GM21723 (cell line): ENCODE results near the gene C13orf46.

Experiments used
- ATAC-seq: cut with Tn5 transposase; IDR thresholded peaks from one replicate; pipeline ENCODE4 v1.9.1; 2021; ENCODE audit warnings: mild to moderate bottlenecking, moderate library complexity; ENCODE audit not compliant: unreplicated experiment

C13orf46 gene

GRCh38 chr13:114010401-114011101 lies 36.7 kb upstream of the C13orf46 start:
- no peak for ATAC-seq

GRCh38 chr13:114009590-114010400 lies 35.9 kb upstream of the C13orf46 start:
- no peak for ATAC-seq

- no peak for ATAC-seq
Observed at GRCh38 chr13:114008964-114009589, 35.2 kb upstream of the C13orf46 start.

DNA sequence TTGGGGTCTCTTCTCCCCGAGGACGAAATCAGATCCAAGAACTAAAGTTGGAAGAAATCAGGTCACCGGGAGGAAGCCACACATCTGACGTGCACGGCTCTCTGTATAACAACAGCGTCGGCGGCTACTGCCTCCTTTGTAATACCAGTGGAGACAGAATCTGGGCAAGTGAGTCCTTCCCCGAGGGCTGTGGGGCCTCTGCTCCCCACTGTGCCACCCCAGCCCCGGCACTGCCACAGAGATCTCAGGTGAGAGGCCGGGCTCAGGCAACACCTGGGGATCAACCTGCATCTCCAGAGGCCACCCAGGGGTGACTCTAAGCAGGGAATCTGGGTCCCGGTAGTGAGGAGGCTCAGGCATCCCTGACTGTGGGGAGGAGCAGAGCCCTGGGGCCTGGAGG lies 33.7 kb upstream of the C13orf46 start:
- no peak for ATAC-seq

DNA sequence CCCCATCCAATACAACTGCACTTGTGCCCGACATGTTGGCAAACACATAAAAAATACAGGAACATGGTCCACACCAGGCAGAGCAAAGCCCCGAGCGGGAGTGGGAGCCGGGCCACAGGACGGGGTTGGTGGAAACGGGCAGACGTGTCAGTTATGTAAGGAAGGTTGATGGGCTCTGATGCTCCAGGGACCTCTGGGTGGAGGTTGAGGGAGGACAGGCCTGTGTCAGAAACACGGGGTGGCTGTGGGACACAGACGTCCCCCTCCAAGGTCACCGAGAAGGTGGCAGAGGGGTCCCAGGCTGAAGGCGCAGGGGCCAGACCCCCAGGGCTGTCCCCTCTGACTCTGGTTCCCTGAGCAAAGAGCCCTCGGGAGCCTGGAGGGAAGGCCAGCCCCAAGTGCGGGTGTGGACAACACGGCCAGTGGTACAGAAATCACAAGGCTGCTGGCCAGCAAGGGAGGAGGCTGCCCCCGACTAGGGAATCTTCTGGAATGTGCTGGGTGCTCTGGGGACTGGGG lies 31.4 kb upstream of the C13orf46 start:
- ATAC-seq = no peak

- ATAC-seq = no peak
Observed at GRCh38 chr13:114004420-114005205, 30.7 kb upstream of the C13orf46 start.

GRCh38 chr13:114002771-114003321 lies 29.0 kb upstream of the C13orf46 start:
- ATAC-seq = no peak

DNA sequence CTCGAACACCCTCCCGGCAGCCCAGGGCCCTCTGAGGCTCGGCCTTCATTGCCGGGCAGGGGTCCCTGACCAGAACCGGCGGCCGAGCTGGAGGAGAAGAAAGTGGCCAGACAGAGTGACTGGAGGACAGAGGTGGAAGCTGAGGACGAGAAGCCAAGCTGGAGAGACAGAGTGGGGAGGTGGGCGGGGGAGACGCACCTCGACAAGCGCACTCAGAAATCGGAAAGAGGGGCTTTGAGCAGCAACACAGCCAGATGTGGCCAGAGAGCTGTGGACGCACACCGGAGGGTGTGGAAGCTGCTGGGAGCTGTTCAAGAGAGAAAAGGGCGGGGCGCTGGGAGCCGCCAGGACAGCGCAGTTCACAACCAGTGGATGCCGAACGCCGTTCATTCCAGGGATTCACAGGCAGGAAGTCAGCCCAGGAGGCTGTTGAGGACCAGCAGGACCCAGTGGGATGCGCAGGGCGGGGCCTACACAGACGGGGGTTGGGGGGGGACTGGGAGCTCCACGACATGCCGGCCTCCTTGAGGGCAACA lies 28.2 kb upstream of the C13orf46 start:
- ATAC-seq = no peak

GRCh38 chr13:114001331-114002008 lies 27.6 kb upstream of the C13orf46 start:
- ATAC-seq = no peak

DNA sequence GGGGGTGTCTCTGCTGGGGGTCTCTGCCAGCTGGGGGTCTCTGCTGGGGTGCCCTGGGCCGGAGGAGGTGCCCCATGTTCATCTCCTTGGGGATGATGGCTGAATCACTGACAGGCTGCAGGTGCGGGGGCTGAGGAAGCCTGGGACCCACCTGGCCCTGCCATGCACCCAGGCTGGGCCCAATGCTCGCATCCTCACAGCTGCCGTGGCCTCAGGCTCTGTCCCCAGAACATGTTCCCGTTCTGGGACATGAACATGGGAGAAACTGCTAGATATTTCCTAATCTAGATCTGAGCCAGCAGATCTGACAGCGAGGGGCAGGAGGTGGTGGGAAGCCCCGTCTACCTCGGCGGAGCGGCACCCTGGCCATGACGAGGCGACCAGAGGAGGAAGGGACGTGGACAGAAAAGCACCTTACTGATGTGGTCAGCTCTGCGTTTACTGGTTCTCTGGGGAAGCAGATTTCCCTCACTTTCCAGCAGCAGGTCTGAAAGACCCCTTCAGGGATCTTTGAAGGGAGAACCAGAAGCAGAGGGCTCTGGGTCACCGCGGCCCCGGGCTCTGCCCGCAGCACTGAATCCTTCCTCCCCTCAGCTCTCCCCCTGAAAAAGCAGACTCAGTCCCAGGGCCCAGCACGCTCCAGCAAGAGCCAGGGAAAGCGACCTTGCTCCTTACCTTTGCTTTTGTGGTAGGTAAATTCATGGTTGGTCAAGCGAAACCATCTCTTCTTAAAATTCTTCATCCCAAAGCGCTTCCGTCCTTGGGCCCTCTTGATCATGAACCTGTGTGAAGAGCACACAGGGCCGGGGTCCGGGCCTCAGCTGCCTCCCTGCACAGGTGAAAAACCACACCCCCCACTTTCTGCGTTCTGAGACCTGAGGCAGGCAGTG lies 26.5 kb upstream of the C13orf46 start:
- no peak for ATAC-seq

- no peak for ATAC-seq
Observed at GRCh38 chr13:113999618-113999910, 25.7 kb upstream of the C13orf46 start.

- no peak for ATAC-seq
Observed at GRCh38 chr13:113998781-113999617, 25.1 kb upstream of the C13orf46 start.

DNA sequence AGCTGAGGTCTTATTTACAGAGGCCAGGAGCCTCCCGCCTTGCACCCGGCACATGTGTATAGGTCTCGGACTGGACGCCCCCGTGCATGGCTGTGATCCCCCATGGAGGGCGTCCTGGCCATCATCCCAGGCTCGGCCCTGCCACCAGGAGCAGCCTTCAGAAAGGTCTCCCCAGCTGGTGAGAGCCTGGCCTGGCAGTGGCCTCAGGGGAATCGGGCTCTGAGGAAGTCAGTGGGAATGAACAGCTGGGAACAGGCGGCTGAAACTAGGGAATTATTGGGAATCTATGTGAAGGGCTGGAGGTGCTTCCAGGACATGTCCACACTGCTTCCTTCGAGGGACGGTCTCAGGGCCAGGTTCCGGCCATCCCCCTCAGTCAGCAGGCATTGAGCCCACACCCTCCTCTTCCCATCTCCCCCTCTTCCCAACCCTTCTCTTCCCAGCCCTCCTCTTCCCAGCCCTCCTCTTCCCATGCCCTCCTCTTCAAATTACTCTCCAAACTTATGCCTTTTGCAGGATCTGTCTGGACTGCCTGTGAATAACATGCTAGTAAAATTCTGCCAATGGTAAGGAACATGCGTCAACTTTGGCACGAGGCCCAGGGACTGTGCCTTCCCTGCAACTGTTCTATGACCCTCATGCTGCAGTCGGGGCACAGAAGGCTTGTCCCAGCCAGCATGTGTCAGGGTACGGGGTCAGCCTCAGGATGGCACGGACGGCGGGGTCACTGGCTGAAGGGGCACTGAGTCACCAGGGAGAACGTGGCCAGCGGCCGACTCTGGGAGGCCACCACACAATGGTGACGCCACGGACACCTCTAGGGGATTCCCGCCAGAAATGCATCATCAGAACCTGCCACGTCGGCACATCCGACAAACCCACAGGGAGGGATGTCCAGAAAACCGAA lies 24.2 kb upstream of the C13orf46 start:
- ATAC-seq = no peak

GRCh38 chr13:113996912-113997745 lies 23.3 kb upstream of the C13orf46 start:
- no peak for ATAC-seq

DNA sequence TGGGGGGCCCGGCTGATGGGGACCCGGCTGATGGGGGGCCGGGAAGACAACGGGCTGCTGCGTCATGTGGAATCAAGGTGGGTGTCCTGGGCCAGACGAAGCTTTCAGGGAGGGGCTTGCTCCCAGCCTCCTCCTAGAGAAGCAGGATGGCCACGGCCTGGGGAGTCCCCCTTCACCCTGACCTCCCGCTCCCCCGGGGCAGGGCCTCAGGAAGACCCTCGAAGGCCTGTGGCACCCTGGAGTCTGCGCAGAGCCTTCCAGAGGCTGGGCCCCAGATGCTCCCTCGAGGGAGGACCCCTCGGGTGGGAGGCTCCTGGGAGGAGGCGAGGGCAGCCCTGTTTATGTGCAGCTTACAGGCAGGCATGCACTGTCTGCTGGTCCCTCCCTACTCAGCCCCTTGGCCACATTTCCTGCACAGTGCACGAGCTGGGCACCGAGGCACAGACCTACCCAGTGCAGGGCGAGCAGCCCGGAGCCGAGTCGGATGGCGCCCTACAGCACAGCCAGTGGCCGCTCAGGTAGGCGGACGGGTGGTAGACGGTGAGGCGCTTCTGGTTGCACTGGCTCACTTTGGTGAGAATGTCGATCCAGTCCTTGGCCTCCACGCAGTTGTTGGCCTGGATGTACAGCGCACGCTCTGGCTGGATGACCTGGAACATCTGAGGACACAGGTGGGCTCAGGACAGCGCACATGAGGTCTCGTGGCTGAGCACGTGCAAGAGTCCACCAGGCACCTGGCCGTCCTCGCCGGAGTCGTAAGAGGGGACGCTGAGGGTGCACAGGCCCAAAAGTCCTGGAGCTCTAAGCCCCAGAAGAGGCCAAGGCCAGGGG lies 22.4 kb upstream of the C13orf46 start:
- no peak for ATAC-seq
